GM10248 (cell line): Measurements from ENCODE around the gene TRAF3.
A peak's percentile ranks its signal among the peaks of the same experiment; 100 is the strongest.
"Not testable (repeated sequence)": the region's sequence is repeated elsewhere in the genome, so short reads cannot be mapped to it uniquely, and the experiment has no call there.

ENCODE experiments used
- CTCF ChIA-PET: fragments of 300-600 bp; sonication (Branson Sonifier 250); formaldehyde crosslinking; extraction: SDS; loops from one replicate; lab custom pipeline; 2021; ENCODE audit warnings: antibody characterized with exemption; lab: Yijun Ruan, JAX
- POLR2A ChIA-PET: fragments of 350-650 bp; sonication (Branson Sonifier 250); formaldehyde crosslinking; extraction: SDS; loops from one replicate; lab custom pipeline; 2020; ENCODE audit warnings: antibody characterized with exemption; lab: Yijun Ruan, JAX
- DNase-seq: peaks from one replicate; pipeline ENCODE4 v3.0.0; 2012; ENCODE audit errors: extremely low spot score
- CTCF ChIP-seq: IDR thresholded peaks from 2 replicates; pipeline ENCODE4 v1.5.1; 2012; ENCODE audit warnings: mild to moderate bottlenecking, low read depth; ENCODE audit errors: extremely low read depth, missing control alignments, control extremely low read depth

Gene TRAF3

GRCh38 chr14:102833341-102833740 lies 56.1 kb downstream of the TRAF3 start:
- ChIA-PET CTCF (no interaction called here), POLR2A (no interaction called here)
- DNase-seq, result no peak
- no peak for TF ChIP-seq CTCF

DNA sequence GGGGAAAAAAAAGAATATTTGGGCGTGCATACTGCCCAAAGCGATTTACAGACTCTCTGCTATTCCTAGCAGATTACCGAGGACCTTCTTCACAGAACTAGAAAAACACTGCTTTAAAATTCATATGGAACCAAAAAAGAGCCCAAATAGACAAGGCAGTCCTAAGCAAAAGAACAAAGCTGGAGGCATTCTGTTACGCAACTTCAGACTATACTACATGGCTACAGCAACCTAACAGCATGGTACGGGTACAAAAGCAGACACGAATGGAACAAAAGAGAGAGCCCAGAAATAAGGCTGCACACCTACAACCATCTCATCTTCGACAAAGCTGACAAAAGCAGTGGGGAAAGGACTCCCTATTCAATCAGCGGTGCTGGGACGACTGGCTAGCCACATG lies 56.7 kb downstream of the TRAF3 start:
- TF ChIP-seq CTCF, result no peak
- CTCF ChIA-PET, result interaction anchor here (1.4 kb wide), 1 partner anchor 16 kb away, joined by 5 read pairs; no protein-coding TSS in a partner anchor
- POLR2A ChIA-PET, result no interaction called here
- no peak for DNase-seq

DNA sequence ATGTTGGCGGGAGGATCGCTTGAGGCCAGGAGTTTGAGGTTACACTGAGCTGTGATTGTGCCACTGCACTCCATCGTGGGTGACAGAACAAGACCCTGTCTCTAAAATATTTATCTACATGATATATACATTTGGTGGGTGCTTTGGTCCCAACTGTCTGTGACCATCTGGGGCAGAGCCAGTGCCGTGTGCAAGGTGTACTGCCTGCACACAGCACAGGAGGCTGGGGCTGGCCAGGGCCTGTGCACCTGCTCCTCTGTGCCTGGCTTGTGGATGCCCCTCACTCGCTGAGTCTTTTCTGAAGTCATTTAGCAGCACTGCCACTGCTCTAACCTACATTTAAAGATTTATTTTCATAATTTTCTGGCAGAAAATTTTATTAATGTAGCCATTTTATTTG lies 58.7 kb downstream of the TRAF3 start:
- no peak for DNase-seq
- POLR2A ChIA-PET, result no interaction called here
- CTCF ChIA-PET, result no interaction called here
- TF ChIP-seq CTCF, result no peak

GRCh38 chr14:102837120-102837519 lies 59.9 kb downstream of the TRAF3 start:
- ChIA-PET CTCF (interaction anchor here (1.2 to 1.3 kb wide), 2 partner anchors 10 to 34 kb away, joined by 3 to 5 read pairs; no protein-coding TSS in a partner anchor), POLR2A (interaction anchor here (0.6 kb wide), 1 partner anchor 143 kb away, joined by 3 read pairs; no protein-coding TSS in a partner anchor)

GRCh38 chr14:102838501-102838900 lies 61.3 kb downstream of the TRAF3 start:
- CTCF ChIA-PET, result interaction anchor here (0.7 to 1.0 kb wide), 2 partner anchors 10 to 58 kb away, joined by 3 to 4 read pairs; no protein-coding TSS in a partner anchor
- POLR2A ChIA-PET, result interaction anchor here (0.6 kb wide), 1 partner anchor 112 kb away, joined by 6 read pairs; no protein-coding TSS in a partner anchor
- no peak for TF ChIP-seq CTCF
- DNase-seq, result peak; percentile 2

More at GRCh38 chr14:102837120-102837519, 59.9 kb downstream of the TRAF3 start:
- not testable (repeated sequence) for DNase-seq

DNA sequence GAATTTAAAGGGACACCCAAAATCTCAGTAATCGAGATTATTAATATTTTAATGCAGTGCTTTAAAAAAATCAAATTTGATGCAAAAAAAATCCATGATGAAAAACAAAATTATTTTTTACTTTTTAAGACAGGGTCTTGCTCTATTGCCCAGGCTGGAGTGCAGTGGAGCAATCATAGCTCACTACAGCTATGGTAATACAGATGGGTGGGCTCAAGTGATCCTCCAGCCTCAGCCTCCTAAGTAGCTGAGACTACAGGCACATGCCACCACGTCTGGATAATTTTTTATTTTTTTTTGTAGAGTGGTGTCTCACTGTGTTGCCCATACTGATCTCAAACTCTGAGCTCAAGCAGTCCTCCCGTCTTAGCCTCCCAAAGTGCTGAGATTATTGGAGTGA lies 62.9 kb downstream of the TRAF3 start:
- ChIA-PET CTCF (interaction anchor here (1.0 to 1.7 kb wide), 2 partner anchors 23 to 146 kb away, joined by 3 to 7 read pairs; no protein-coding TSS in a partner anchor), POLR2A (no interaction called here)
- TF ChIP-seq CTCF, result no peak
- DNase-seq, result no peak

DNA sequence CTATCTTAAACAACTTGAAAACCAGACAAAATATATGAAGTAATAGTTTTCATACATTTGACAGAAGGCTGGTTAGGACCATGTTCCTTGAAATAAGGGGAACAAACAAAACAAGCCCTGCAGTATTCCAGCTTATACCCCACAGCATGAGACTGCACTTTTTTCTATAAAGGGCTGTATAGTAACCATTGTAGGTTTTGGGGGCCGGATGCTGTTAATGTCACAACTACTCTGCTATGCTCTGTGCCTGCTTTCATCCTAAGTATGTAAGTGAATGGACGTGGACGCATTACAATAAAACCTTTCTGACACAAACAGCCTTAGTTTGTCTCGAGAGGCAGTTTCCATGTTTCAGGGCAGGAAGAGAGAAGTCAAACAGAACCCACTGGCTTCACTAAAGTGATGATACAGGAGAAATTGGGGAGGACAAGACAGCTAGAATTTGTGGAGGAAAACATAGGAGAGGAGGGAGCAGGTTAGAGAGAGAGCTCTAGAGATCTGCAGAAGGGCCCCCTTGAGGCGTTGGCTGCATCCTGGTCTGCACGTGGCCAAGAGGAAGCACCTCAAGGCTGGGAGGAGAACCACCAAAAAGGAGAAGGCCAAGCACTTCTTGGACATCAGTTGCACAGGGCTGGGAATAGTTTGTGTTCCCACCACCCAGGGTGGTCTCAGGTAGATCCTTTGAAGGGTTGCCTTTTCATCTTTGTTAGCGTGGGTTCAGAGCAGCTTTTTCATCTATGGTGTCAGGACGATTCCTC lies 63.7 kb downstream of the TRAF3 start:
- no peak for DNase-seq
- CTCF ChIA-PET, result interaction anchor here (1.0 to 1.7 kb wide), 3 partner anchors 12 to 147 kb away, joined by 3 to 7 read pairs (median 3); no protein-coding TSS in a partner anchor
- TF ChIP-seq CTCF, result no peak
- POLR2A ChIA-PET, result no interaction called here
